GM21367 (cell line): ENCODE measurements around the gene CALHM6.

ENCODE experiments used
- ATAC-seq: cut with Tn5 transposase; IDR thresholded peaks from one replicate; pipeline ENCODE4 v1.9.1; 2021; ENCODE audit not compliant: unreplicated experiment

The CALHM6 gene

GRCh38 chr6:116461331-116461931, at the start of gene CALHM6:
CALHM6 (plus strand) TSS chr6:116461375; CDS start chr6:116461930, 555 bp downstream.
- peak; percentile 3 for ATAC-seq

DNA sequence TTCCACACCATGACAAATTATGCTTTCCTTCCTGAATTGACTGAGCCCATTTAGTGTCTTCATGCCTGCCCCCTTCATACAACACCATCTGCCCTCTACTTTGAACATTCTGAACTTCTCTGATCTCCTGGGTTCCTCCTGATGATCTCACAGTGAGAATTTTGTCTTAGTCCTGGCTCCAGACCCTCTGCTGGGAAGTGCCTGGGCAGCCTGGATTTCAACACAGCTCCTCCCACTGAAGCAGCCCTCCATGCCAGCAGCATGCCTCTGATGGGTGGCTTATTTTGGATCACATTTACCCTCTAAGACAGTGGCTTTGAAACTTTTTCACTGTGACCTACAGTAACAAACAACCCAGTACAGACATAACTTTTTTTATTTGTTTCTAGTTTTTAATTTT, 48.9 kb upstream of the CALHM6 start:
- no peak for ATAC-seq

- ATAC-seq, result no peak
Measured at GRCh38 chr6:116413357-116413756, 47.8 kb upstream of the CALHM6 start.

- ATAC-seq, result no peak
Measured at GRCh38 chr6:116417661-116418060, 43.5 kb upstream of the CALHM6 start.

- no peak for ATAC-seq
Measured at GRCh38 chr6:116419069-116419786, 41.9 kb upstream of the CALHM6 start.

- ATAC-seq, result no peak
Measured at GRCh38 chr6:116420341-116420740, 40.8 kb upstream of the CALHM6 start.

- no peak for ATAC-seq
Measured at GRCh38 chr6:116422238-116422637, 38.9 kb upstream of the CALHM6 start.

GRCh38 chr6:116424001-116424400, 37.2 kb upstream of the CALHM6 start:
- no peak for ATAC-seq

- ATAC-seq, result no peak
Measured at GRCh38 chr6:116426551-116426950, 34.6 kb upstream of the CALHM6 start.

GRCh38 chr6:116429111-116429510, 32.1 kb upstream of the CALHM6 start:
- no peak for ATAC-seq

DNA sequence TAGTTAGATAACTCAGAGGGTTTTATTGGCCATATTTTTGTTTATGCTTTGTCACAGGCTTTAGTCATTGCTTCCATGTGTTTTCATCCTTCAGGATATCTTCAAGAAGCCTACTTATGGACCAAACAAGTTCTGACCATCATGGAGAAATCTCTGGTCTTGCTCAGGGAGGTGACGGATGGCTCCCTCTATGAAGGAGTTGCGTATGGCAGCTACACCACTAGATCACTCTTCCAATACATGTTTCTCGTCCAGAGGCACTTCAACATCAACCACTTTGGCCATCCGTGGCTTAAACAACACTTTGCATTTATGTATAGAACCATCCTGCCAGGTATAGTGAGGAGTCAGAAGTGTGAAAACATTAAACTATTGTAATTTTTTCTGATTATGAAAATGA, 30.3 kb upstream of the CALHM6 start:
- no peak for ATAC-seq

DNA sequence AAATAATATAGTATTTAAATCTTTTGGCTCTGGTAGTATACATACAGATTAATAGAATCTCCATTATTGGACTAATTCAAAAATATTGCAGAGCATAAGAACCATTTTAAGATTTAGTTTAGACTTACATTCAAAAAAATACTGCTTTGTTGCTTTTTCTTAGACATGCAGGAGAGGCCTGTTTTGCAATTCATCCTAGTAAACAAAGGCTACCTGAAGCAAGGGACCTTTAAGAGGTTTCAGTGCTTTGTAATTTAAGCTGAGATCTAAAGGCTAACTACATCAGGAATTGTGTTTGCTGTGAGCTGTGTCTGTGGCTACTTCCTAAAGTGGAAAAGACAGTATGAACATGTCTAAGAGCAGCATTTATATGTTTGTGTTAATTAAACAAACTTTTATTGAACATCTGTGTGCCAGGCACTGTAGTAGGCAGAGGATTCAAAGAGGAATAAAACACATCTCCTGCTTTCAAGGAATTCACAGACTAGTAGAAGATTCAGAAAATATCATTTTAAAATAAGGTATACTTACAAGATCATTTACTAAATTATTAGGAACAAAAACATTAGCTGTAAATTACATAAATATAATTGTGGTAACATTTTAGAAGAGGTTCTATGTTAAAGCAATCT, 29.1 kb upstream of the CALHM6 start:
- no peak for ATAC-seq

DNA sequence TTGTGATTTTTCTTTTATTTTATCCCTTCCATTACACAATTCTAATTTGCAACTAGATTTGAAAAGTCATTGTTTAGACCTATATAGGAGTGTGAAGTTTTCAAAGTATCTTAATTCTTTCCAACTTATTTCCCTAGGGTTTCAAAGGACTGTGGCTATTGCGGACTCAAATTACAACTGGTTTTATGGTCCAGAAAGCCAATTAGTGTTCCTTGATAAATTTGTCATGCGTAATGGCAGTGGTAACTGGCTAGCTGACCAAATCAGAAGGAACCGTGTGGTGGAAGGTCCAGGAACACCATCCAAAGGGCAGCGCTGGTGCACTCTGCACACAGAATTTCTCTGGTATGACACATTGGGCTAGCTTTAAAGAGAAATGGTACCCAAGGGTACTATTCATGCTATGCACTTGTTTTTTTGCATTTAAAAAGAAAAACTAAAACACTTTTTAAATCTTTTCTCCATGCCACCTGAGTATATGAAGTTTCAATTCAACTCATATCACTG, 27.9 kb upstream of the CALHM6 start:
- no peak for ATAC-seq

- ATAC-seq, result no peak
Measured at GRCh38 chr6:116434056-116434725, 27.0 kb upstream of the CALHM6 start.

DNA sequence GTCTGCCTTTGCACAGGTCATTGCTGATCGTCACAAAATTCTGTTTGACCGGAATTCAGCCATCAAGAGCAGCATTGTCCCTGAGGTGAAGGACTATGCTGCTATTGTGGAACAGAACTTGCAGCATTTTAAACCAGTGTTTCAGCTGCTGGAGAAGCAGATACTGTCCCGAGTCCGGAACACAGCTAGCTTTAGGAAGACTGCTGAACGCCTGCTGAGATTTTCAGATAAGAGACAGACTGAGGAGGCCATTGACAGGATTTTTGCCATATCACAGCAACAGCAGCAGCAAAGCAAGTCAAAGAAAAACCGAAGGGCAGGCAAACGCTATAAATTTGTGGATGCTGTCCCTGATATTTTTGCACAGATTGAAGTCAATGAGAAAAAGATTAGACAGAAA, 24.6 kb upstream of the CALHM6 start:
- no peak for ATAC-seq

DNA sequence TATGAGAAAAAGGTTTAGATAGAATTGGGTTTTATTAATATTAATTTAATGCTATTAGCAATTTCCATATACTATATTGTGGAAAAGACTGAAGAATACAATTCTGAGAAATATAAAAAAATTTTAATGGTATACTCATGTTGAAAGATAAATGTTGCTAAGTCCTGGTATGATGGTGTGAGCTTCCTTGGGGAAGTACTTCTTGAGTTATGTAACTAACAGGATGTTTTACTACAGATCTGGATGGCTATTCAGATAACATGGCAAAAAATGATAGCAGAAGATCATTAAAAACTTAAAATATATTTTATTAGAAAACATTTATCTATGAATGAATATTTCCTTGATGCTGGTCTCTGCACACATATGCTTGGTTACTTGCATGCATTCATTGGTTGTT, 23.5 kb upstream of the CALHM6 start:
- no peak for ATAC-seq

DNA sequence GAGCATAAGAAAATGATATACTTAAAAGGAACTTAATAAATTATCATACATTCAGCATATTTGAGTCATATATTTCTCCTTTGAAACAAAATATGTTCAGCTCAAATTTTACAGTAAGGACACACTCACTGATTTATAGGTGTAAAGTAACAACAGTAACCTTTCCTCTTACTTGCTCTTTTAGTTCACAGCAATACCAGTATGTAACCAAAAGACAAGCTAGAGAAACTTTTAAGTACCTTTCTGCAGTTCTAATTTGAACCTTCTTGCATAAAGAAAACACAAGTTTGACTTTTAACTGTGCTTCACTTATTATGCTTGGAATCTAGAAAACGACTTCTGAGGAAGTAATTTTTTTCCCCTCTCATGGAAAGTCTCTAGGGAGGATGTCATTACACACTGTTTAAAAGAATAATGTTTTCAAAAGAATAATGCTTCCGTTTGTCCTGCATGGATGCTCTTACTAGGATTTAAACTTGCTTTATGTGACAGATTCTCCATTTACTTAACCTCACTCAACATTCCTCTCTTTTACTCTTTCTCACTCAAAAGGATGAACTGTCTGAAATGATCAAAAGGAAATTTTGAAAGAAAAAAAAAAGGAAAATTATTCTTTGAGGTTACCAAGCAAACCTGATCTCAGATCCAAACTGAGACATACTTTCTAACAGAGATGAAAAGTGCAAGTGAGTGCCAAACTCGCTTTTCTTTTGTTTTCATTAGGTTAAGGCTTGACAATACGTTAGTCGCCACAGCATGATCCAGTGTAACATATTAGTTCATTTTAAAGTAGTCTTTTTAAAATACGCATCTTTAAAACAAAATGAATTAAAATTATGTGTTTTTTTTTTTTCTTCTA, 22.4 kb upstream of the CALHM6 start:
- ATAC-seq, result no peak

- ATAC-seq, result no peak
Measured at GRCh38 chr6:116439522-116440051, 21.6 kb upstream of the CALHM6 start.

DNA sequence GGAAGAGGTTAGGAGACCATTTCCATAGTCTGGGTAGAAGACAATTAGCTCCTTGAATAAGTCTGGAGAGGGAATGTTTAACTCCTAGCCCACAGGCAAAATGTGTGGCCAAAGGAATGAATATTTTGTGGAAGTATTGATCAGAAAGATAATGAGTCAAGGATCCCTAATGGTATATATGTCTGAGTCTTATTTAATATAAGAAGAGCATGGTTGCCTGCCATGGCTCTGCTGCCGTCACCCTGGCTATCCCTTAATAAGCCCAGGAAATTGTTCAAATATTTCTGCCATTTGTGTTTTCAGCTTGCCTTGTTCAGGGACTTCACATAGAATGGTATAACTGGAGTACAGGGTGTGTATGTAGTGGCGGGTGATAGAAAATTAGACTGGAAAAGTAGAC, 18.1 kb upstream of the CALHM6 start:
- no peak for ATAC-seq

- ATAC-seq, result peak; percentile 69
Measured at GRCh38 chr6:116444092-116444491, 17.1 kb upstream of the CALHM6 start.
